MM.1S (cell line): ENCODE data around the gene FAF1.

Experiments
- DNase-seq: peaks from one replicate; pipeline ENCODE4 v3.0.0-alpha.2; 2015
- H2AFZ ChIP-seq: fragments of 300-600 bp; sonication (generic); 2 replicates; pipeline ENCODE4 v1.6.0; 2016; ENCODE audit warnings: antibody characterized with exemption, low read length
- H3F3A ChIP-seq: fragments of 300-600 bp; sonication (generic); 2 replicates; pipeline ENCODE4 v1.6.1; 2016; ENCODE audit warnings: mild to moderate bottlenecking, antibody characterized with exemption, low read length, moderate library complexity, mixed read lengths; ENCODE audit not compliant: insufficient read depth
- H3K27ac ChIP-seq: fragments of 300-600 bp; sonication (generic); 2 replicates; pipeline ENCODE4 v1.5.1; 2016; ENCODE audit warnings: mild to moderate bottlenecking, low read length
- H3K27me3 ChIP-seq: fragments of 300-600 bp; sonication (generic); replicated peaks from 2 replicates; pipeline ENCODE4 v1.6.0; 2016; ENCODE audit warnings: low read length; ENCODE audit not compliant: insufficient read depth
- H3K36me3 ChIP-seq: fragments of 300-600 bp; sonication (generic); replicated peaks from 2 replicates; pipeline ENCODE4 v1.6.1; 2016; ENCODE audit warnings: mild to moderate bottlenecking, low read length, mixed read lengths; ENCODE audit not compliant: insufficient read depth
- H3K4me1 ChIP-seq: fragments of 300-600 bp; sonication (generic); 2 replicates; pipeline ENCODE4 v1.6.1; 2016; ENCODE audit warnings: low read length, mixed read lengths
- H3K4me2 ChIP-seq: fragments of 300-600 bp; sonication (generic); 2 replicates; pipeline ENCODE4 v1.6.0; 2016; ENCODE audit warnings: low read depth, low read length
- H3K4me3 ChIP-seq: fragments of 300-600 bp; sonication (generic); 2 replicates; pipeline ENCODE4 v1.5.1; 2016; ENCODE audit warnings: low read length, mixed read lengths
- H3K79me2 ChIP-seq: fragments of 300-600 bp; sonication (generic); 2 replicates; pipeline ENCODE4 v1.6.1; 2016; ENCODE audit warnings: mixed run types, low read length, mixed read lengths
- H3K9ac ChIP-seq: fragments of 300-600 bp; sonication (generic); 2 replicates; pipeline ENCODE4 v1.6.1; 2016; ENCODE audit warnings: low read length, mixed read lengths
- H3K9me2 ChIP-seq: fragments of 300-600 bp; sonication (generic); replicated peaks from 2 replicates; pipeline ENCODE4 v1.6.1; 2016; ENCODE audit warnings: mild to moderate bottlenecking, low read length, mixed read lengths; ENCODE audit not compliant: insufficient read depth
- H3K9me3 ChIP-seq: fragments of 300-600 bp; sonication (generic); replicated peaks from 2 replicates; pipeline ENCODE4 v1.6.1; 2016; ENCODE audit warnings: mild to moderate bottlenecking, low read length, mixed read lengths; ENCODE audit not compliant: insufficient read depth
- H4K20me1 ChIP-seq: fragments of 300-600 bp; sonication (generic); 2 replicates; pipeline ENCODE4 v1.6.1; 2016; ENCODE audit warnings: mild to moderate bottlenecking, low read length, moderate library complexity, mixed read lengths; ENCODE audit not compliant: insufficient read depth
- EZH2 ChIP-seq: fragments of 300-600 bp; sonication (generic); optimal IDR thresholded peaks from 2 replicates; pipeline ENCODE3; 2017; ENCODE audit warnings: low read depth, mild to moderate bottlenecking, antibody characterized with exemption, low read length, mixed read lengths
- EZH2phosphoT487 ChIP-seq: fragments of 300-600 bp; sonication (generic); IDR thresholded peaks from 2 replicates; pipeline ENCODE4 v1.6.1; 2018; ENCODE audit warnings: antibody characterized with exemption, low read length
- TF ChIP-seq, protein P1 (sequence below): fragments of 300-600 bp; sonication (generic); IDR thresholded peaks from 2 replicates; pipeline ENCODE4 v1.5.1; 2016; ENCODE audit warnings: antibody characterized with exemption, low read length, mixed read lengths

Gene FAF1

DNA sequence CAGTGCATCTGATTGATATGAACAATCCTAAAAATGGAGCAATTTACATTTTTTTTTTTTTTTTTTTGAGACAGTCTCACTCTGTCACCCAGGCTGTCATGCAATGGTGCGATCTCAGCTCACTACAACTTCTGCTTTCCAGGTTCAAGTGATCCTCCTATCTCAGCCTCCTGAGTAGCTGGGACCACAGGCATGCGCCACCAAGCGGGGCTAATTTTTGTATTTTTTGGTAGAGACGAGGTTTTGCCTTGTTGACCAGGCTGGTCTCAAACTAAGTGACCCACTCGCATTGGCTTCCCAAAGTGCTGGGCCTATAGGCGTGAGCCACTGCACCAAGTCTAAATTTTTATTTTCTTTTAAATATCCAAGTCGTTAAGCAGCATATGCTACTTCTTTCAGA is 109.0 kb downstream of the FAF1 start:
- DNase-seq, result no peak
- TF ChIP-seq, protein P1, sequence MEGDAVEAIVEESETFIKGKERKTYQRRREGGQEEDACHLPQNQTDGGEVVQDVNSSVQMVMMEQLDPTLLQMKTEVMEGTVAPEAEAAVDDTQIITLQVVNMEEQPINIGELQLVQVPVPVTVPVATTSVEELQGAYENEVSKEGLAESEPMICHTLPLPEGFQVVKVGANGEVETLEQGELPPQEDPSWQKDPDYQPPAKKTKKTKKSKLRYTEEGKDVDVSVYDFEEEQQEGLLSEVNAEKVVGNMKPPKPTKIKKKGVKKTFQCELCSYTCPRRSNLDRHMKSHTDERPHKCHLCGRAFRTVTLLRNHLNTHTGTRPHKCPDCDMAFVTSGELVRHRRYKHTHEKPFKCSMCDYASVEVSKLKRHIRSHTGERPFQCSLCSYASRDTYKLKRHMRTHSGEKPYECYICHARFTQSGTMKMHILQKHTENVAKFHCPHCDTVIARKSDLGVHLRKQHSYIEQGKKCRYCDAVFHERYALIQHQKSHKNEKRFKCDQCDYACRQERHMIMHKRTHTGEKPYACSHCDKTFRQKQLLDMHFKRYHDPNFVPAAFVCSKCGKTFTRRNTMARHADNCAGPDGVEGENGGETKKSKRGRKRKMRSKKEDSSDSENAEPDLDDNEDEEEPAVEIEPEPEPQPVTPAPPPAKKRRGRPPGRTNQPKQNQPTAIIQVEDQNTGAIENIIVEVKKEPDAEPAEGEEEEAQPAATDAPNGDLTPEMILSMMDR, result no peak
- no peak for TF ChIP-seq EZH2
- TF ChIP-seq EZH2phosphoT487, result no peak

DNA sequence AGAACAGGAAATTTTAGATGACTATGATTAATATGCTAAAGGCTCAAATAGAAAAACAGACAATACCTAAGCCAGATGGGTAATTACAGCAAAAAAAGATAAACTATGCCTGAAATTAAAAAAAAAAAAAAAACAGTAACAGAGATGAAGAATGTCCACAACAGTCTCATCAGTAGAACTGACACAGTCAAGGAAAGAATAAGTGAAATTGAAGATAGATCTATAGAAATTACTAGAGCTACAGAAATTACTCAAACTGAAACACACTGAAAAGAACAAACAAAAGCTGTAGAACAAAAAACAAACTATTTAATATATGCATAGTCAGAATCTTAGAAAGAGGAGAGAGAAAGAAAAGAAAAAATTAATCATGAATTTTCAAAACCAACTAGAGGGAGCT is 112.8 kb downstream of the FAF1 start:
- H3K36me3 ChIP-seq, result no peaks in the 10 kb centered on the region
- DNase-seq, result no peak
- H3K9me3 ChIP-seq, result no peaks in the 10 kb centered on the region
- H3K4me3 ChIP-seq, result no peak overlapping the region
- no peak overlapping the region for H3K9ac ChIP-seq
- TF ChIP-seq EZH2phosphoT487, result no peak
- no peak for TF ChIP-seq EZH2
- TF ChIP-seq, protein P1, result no peak
- no peak overlapping the region for H3K27ac ChIP-seq
- H3K9me2 ChIP-seq, result no peaks in the 10 kb centered on the region
- H3K4me2 ChIP-seq, result no peak overlapping the region
- H3F3A ChIP-seq, result no peaks in the 10 kb centered on the region
- H3K27me3 ChIP-seq, result no peaks in the 10 kb centered on the region
- H3K79me2 ChIP-seq, result no peaks in the 10 kb centered on the region
- no peaks in the 10 kb centered on the region for H4K20me1 ChIP-seq
- H3K4me1 ChIP-seq, result no peaks in the 10 kb centered on the region
- no peak overlapping the region for H2AFZ ChIP-seq

More for the DNA sequence above, 109.0 kb downstream of the FAF1 start:
- Histone ChIP-seq H3K9me2 (no peaks in the 10 kb centered on the region), H3K79me2 (no peaks in the 10 kb centered on the region), H3K9ac (no peak overlapping the region), H3K36me3 (no peaks in the 10 kb centered on the region), H3K27ac (no peak overlapping the region), H4K20me1 (no peaks in the 10 kb centered on the region), H2AFZ (no peak overlapping the region), H3K27me3 (no peaks in the 10 kb centered on the region), H3K4me2 (no peak overlapping the region), H3K4me3 (no peak overlapping the region), H3F3A (no peaks in the 10 kb centered on the region), H3K4me1 (no peaks in the 10 kb centered on the region), H3K9me3 (no peaks in the 10 kb centered on the region)

DNA sequence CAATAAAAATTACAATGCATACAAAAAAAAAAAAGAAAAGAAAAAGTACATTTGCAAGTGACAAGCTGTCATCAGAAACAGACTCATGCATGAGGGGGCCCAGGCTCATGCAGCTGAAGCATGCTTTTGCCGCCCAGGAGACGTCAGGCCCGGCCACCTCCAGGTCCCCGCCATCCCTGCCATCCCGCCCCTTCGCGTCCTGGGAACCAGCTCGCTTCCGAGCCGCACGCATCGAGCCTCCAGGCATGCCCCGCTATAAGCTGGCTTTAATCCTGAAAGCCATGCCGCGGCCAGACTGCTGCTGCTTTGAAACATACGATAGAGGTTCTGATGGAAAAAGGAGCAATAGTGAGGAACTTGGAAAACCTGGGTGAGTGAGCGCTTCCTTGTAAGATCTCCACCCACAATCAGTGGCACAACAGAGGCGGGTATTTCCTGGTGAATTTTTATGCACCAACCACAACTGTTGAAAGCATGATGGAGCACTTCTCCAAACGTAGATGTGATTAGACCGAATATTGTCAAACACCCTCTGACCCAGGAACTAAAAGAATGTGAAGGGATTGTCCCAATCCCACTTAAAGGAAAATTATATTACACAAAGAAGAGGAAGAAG is 113.7 kb downstream of the FAF1 start:
- H3K4me2 ChIP-seq, result no peak overlapping the region
- no peaks in the 10 kb centered on the region for H3K36me3 ChIP-seq
- H3K9me2 ChIP-seq, result no peaks in the 10 kb centered on the region
- H3F3A ChIP-seq, result no peaks in the 10 kb centered on the region
- H2AFZ ChIP-seq, result no peak overlapping the region
- H3K4me3 ChIP-seq, result no peak overlapping the region
- no peaks in the 10 kb centered on the region for H3K79me2 ChIP-seq
- no peaks in the 10 kb centered on the region for H3K4me1 ChIP-seq
- H3K9me3 ChIP-seq, result no peaks in the 10 kb centered on the region
- H3K27ac ChIP-seq, result no peak overlapping the region
- H3K27me3 ChIP-seq, result no peaks in the 10 kb centered on the region
- H3K9ac ChIP-seq, result no peak overlapping the region
- TF ChIP-seq EZH2 (no peak), EZH2phosphoT487 (no peak)
- TF ChIP-seq, protein P1, result no peak
- DNase-seq, result no peak
- H4K20me1 ChIP-seq, result no peaks in the 10 kb centered on the region
